HEK293 (cell line): Measurements from ENCODE around the gene PHPT1.

Experiments
- EGR2 ChIP-seq: fragments of 450-650 bp; formaldehyde crosslinking; IDR thresholded peaks from 2 replicates; pipeline ENCODE4 v1.5.1; 2016; ENCODE audit warnings: low read depth, missing biosample characterization, missing genetic modification characterization
- GLIS2 ChIP-seq: fragments of 450-650 bp; formaldehyde crosslinking; IDR thresholded peaks from 2 replicates; pipeline ENCODE4 v1.5.1; 2016; ENCODE audit warnings: missing biosample characterization, missing genetic modification characterization
- HOXC10 ChIP-seq: sonication (generic); formaldehyde crosslinking; IDR thresholded peaks from 2 replicates; pipeline ENCODE4 v1.8.1; 2023; ENCODE audit warnings: mild to moderate bottlenecking, missing genetic modification reagents
- HOXD13 ChIP-seq: sonication (generic); formaldehyde crosslinking; IDR thresholded peaks from 2 replicates; pipeline ENCODE4 v1.8.0; 2022; ENCODE audit warnings: missing genetic modification reagents, borderline replicate concordance
- IKZF3 ChIP-seq: fragments of 450-650 bp; IDR thresholded peaks from 2 replicates; pipeline ENCODE4 v1.5.0; 2018; ENCODE audit warnings: missing biosample characterization, mild to moderate bottlenecking, missing genetic modification characterization, moderate library complexity
- OVOL3 ChIP-seq: fragments of 450-650 bp; formaldehyde crosslinking; IDR thresholded peaks from 2 replicates; pipeline ENCODE4 v1.5.1; 2016; ENCODE audit warnings: missing biosample characterization, missing genetic modification characterization
- SP3 ChIP-seq: fragments of 450-650 bp; formaldehyde crosslinking; IDR thresholded peaks from 2 replicates; pipeline ENCODE4 v1.5.1; 2016; ENCODE audit warnings: missing biosample characterization, missing genetic modification characterization
- WT1 ChIP-seq: fragments of 450-650 bp; formaldehyde crosslinking; IDR thresholded peaks from 2 replicates; pipeline ENCODE4 v1.5.1; 2016; ENCODE audit warnings: missing biosample characterization, missing genetic modification characterization
- ZBTB48 ChIP-seq: fragments of 450-650 bp; formaldehyde crosslinking; IDR thresholded peaks from 2 replicates; pipeline ENCODE4 v1.5.1; 2016; ENCODE audit warnings: missing biosample characterization, missing genetic modification characterization
- ZBTB7A ChIP-seq: fragments of 450-650 bp; formaldehyde crosslinking; IDR thresholded peaks from 2 replicates; pipeline ENCODE4 v1.5.1; 2016; ENCODE audit warnings: low read depth, missing biosample characterization, missing genetic modification characterization
- ZEB2 ChIP-seq: fragments of 450-650 bp; formaldehyde crosslinking; IDR thresholded peaks from 2 replicates; pipeline ENCODE4 v1.5.1; 2016; ENCODE audit warnings: missing biosample characterization, missing genetic modification characterization
- ZFP69B ChIP-seq: fragments of 450-650 bp; formaldehyde crosslinking; IDR thresholded peaks from 2 replicates; pipeline ENCODE4 v1.5.1; 2016; ENCODE audit warnings: missing biosample characterization, missing genetic modification characterization
- ZNF2 ChIP-seq: fragments of 450-650 bp; formaldehyde crosslinking; IDR thresholded peaks from 2 replicates; pipeline ENCODE4 v1.5.1; 2016; ENCODE audit warnings: missing biosample characterization, missing genetic modification characterization
- ZNF202 ChIP-seq: fragments of 450-650 bp; formaldehyde crosslinking; IDR thresholded peaks from 2 replicates; pipeline ENCODE4 v1.5.1; 2016; ENCODE audit warnings: missing biosample characterization, missing genetic modification characterization, borderline replicate concordance
- ZNF302 ChIP-seq: fragments of 450-650 bp; formaldehyde crosslinking; IDR thresholded peaks from 2 replicates; pipeline ENCODE4 v1.5.1; 2016; ENCODE audit warnings: missing biosample characterization, missing genetic modification characterization, low read depth
- ZNF37A ChIP-seq: fragments of 450-650 bp; IDR thresholded peaks from 2 replicates; pipeline ENCODE4 v1.5.1; 2018; ENCODE audit warnings: missing biosample characterization, missing genetic modification characterization
- ZNF501 ChIP-seq: fragments of 450-650 bp; formaldehyde crosslinking; IDR thresholded peaks from 2 replicates; pipeline ENCODE4 v1.5.1; 2016; ENCODE audit warnings: missing biosample characterization, missing genetic modification characterization
- ZNF561 ChIP-seq: fragments of 450-650 bp; IDR thresholded peaks from 2 replicates; pipeline ENCODE4 v1.5.1; 2018; ENCODE audit warnings: missing biosample characterization, missing genetic modification characterization, borderline replicate concordance
- ZNF76 ChIP-seq: fragments of 450-650 bp; formaldehyde crosslinking; IDR thresholded peaks from 2 replicates; pipeline ENCODE4; 2016; ENCODE audit warnings: low read depth, missing biosample characterization, missing genetic modification characterization, borderline replicate concordance
- ZNF843 ChIP-seq: fragments of 450-650 bp; formaldehyde crosslinking; IDR thresholded peaks from 2 replicates; pipeline ENCODE4 v1.5.1; 2016; ENCODE audit warnings: missing biosample characterization, missing genetic modification characterization
- ZSCAN16 ChIP-seq: fragments of 450-650 bp; formaldehyde crosslinking; IDR thresholded peaks from 2 replicates; pipeline ENCODE4 v1.5.1; 2016; ENCODE audit warnings: missing biosample characterization, missing genetic modification characterization
- TF ChIP-seq, protein P1 (sequence below): fragments of 450-650 bp; formaldehyde crosslinking; IDR thresholded peaks from 2 replicates; pipeline ENCODE4 v1.5.1; 2017; ENCODE audit warnings: missing biosample characterization, missing genetic modification characterization
- TF ChIP-seq, protein P2 (sequence below): fragments of 450-650 bp; formaldehyde crosslinking; IDR thresholded peaks from 2 replicates; pipeline ENCODE4 v1.5.1; 2016; ENCODE audit warnings: missing biosample characterization, missing genetic modification characterization
- TF ChIP-seq, protein P3 (sequence below): fragments of 450-650 bp; formaldehyde crosslinking; IDR thresholded peaks from 2 replicates; pipeline ENCODE4 v1.5.1; 2016; ENCODE audit warnings: missing biosample characterization, missing genetic modification characterization
- TF ChIP-seq, protein P4 (sequence below): fragments of 450-650 bp; formaldehyde crosslinking; IDR thresholded peaks from 2 replicates; pipeline ENCODE4 v1.5.1; 2016; ENCODE audit warnings: missing biosample characterization, missing genetic modification characterization
- TF ChIP-seq, protein P5 (sequence below): fragments of 450-650 bp; formaldehyde crosslinking; IDR thresholded peaks from 2 replicates; pipeline ENCODE4 v1.5.1; 2016; ENCODE audit warnings: missing biosample characterization, missing genetic modification characterization
- TF ChIP-seq, protein P6 (sequence below): fragments of 450-650 bp; formaldehyde crosslinking; IDR thresholded peaks from 2 replicates; pipeline ENCODE4 v1.5.1; 2016; ENCODE audit warnings: missing biosample characterization, missing genetic modification characterization

The PHPT1 gene

DNA sequence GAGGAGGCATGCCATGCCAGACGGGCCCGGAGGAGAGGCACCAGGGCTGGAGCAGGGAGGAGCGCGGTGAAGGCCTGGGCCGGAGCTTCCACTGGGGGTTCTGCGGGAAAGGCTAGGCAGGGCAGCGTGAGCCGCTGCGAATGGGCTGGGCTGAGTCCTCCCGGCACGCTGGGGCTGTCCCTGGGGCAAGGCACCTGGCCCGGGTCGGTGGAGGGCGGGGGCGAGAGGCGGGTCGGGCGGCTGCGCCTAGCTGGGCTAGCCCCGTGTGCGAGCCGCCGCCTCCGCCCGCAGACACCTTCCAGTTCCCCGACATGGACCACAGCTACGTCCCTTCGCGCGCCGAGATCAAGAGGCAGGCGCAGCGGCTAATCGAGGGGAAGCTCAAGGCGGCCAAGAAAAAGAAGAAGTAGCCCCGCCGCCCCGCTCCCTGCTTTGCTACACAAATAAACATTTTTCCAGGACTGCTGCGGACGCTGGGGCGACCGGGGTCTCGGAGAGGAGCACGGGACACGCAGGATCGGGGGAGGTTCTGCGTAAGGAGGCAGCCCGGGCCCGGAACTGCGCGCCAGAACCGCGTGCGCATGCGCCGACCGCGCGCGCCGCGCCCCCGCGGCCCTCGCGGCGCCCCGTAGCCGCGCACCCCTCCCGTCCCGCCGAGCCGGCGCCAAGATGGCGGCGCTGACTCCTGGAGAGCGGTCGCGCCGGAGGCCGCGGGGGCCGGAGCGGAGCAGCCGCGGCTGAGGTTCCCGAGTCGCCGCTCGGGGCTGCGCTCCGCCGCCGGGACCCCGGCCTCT is 41.7 kb upstream of the PHPT1 start, which contains the start of gene RABL6 (continued):
- TF ChIP-seq OVOL3 (tag by site-specific recombination): no peak
- TF ChIP-seq, protein P1, sequence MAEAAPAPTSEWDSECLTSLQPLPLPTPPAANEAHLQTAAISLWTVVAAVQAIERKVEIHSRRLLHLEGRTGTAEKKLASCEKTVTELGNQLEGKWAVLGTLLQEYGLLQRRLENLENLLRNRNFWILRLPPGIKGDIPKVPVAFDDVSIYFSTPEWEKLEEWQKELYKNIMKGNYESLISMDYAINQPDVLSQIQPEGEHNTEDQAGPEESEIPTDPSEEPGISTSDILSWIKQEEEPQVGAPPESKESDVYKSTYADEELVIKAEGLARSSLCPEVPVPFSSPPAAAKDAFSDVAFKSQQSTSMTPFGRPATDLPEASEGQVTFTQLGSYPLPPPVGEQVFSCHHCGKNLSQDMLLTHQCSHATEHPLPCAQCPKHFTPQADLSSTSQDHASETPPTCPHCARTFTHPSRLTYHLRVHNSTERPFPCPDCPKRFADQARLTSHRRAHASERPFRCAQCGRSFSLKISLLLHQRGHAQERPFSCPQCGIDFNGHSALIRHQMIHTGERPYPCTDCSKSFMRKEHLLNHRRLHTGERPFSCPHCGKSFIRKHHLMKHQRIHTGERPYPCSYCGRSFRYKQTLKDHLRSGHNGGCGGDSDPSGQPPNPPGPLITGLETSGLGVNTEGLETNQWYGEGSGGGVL (tag by site-specific recombination): peak; percentile 46
- TF ChIP-seq, protein P2, sequence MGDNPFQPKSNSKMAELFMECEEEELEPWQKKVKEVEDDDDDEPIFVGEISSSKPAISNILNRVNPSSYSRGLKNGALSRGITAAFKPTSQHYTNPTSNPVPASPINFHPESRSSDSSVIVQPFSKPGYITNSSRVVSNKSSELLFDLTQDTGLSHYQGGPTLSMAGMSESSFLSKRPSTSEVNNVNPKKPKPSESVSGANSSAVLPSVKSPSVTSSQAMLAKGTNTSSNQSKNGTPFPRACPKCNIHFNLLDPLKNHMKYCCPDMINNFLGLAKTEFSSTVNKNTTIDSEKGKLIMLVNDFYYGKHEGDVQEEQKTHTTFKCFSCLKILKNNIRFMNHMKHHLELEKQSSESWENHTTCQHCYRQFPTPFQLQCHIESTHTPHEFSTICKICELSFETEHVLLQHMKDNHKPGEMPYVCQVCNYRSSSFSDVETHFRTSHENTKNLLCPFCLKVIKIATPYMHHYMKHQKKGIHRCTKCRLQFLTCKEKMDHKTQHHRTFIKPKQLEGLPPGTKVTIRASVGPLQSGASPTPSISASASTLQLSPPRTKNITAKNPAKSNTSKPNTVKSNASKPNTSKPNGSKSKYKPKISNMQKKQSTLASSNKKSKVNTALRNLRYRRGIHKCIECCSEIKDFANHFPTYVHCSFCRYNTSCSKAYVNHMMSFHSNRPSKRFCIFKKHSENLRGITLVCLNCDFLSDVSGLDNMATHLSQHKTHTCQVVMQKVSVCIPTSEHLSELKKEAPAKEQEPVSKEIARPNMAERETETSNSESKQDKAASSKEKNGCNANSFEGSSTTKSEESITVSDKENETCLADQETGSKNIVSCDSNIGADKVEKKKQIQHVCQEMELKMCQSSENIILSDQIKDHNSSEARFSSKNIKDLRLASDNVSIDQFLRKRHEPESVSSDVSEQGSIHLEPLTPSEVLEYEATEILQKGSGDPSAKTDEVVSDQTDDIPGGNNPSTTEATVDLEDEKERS: no peak
- peak; percentile 59; the same call in 1 of the 2 replicates for TF ChIP-seq SP3 (tag by site-specific recombination)
- TF ChIP-seq, protein P3, sequence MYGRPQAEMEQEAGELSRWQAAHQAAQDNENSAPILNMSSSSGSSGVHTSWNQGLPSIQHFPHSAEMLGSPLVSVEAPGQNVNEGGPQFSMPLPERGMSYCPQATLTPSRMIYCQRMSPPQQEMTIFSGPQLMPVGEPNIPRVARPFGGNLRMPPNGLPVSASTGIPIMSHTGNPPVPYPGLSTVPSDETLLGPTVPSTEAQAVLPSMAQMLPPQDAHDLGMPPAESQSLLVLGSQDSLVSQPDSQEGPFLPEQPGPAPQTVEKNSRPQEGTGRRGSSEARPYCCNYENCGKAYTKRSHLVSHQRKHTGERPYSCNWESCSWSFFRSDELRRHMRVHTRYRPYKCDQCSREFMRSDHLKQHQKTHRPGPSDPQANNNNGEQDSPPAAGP: peak; percentile 71; the same call in 1 of the 2 replicates
- no peak for TF ChIP-seq HOXC10 (CRISPR knock-in tag)
- TF ChIP-seq IKZF3 (tag by site-specific recombination): 0 out of 2 replicates have a peak, but pooled peaks have one; percentile 11
- peak; percentile 40; the same call in 1 of the 2 replicates for TF ChIP-seq ZNF501 (tag by site-specific recombination)
- TF ChIP-seq ZFP69B: 0 out of 2 replicates have a peak, but pooled peaks have one; percentile 17
- TF ChIP-seq ZNF843 (tag by site-specific recombination): 0 out of 2 replicates have a peak, but pooled peaks have one; percentile 42
- peak; percentile 73 for TF ChIP-seq ZNF2
- peak; percentile 66 for TF ChIP-seq EGR2 (tag by site-specific recombination)
- TF ChIP-seq, protein P4, sequence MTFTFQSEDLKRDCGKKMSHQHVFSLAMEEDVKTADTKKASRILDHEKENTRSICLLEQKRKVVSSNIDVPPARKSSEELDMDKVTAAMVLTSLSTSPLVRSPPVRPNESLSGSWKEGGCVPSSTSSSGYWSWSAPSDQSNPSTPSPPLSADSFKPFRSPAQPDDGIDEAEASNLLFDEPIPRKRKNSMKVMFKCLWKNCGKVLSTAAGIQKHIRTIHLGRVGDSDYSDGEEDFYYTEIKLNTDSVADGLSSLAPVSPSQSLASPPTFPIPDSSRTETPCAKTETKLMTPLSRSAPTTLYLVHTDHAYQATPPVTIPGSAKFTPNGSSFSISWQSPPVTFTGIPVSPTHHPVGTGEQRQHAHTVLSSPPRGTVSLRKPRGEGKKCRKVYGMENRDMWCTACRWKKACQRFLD (tag by site-specific recombination): no peak
- no peak for TF ChIP-seq ZNF202 (tag by site-specific recombination)
- TF ChIP-seq ZSCAN16 (tag by site-specific recombination): no peak
- peak; percentile 42; the same call in 1 of the 2 replicates for TF ChIP-seq ZBTB48 (tag by site-specific recombination)
- TF ChIP-seq, protein P5, sequence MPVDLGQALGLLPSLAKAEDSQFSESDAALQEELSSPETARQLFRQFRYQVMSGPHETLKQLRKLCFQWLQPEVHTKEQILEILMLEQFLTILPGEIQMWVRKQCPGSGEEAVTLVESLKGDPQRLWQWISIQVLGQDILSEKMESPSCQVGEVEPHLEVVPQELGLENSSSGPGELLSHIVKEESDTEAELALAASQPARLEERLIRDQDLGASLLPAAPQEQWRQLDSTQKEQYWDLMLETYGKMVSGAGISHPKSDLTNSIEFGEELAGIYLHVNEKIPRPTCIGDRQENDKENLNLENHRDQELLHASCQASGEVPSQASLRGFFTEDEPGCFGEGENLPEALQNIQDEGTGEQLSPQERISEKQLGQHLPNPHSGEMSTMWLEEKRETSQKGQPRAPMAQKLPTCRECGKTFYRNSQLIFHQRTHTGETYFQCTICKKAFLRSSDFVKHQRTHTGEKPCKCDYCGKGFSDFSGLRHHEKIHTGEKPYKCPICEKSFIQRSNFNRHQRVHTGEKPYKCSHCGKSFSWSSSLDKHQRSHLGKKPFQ (tag by site-specific recombination): no peak
- no peak for TF ChIP-seq ZNF302
- TF ChIP-seq ZNF76: peak; percentile 71
- 0 out of 2 replicates have a peak, but pooled peaks have one; percentile 29 for TF ChIP-seq ZBTB7A (tag by site-specific recombination)
- peak; percentile 72; the same call in 1 of the 2 replicates for TF ChIP-seq ZEB2 (tag by site-specific recombination)
- no peak for TF ChIP-seq HOXD13 (CRISPR knock-in tag)
- no peak for TF ChIP-seq WT1 (tag by site-specific recombination)
- TF ChIP-seq, protein P6, sequence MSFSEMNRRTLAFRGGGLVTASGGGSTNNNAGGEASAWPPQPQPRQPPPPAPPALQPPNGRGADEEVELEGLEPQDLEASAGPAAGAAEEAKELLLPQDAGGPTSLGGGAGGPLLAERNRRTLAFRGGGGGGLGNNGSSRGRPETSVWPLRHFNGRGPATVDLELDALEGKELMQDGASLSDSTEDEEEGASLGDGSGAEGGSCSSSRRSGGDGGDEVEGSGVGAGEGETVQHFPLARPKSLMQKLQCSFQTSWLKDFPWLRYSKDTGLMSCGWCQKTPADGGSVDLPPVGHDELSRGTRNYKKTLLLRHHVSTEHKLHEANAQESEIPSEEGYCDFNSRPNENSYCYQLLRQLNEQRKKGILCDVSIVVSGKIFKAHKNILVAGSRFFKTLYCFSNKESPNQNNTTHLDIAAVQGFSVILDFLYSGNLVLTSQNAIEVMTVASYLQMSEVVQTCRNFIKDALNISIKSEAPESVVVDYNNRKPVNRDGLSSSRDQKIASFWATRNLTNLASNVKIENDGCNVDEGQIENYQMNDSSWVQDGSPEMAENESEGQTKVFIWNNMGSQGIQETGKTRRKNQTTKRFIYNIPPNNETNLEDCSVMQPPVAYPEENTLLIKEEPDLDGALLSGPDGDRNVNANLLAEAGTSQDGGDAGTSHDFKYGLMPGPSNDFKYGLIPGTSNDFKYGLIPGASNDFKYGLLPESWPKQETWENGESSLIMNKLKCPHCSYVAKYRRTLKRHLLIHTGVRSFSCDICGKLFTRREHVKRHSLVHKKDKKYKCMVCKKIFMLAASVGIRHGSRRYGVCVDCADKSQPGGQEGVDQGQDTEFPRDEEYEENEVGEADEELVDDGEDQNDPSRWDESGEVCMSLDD (tag by site-specific recombination): peak; percentile 75
- TF ChIP-seq GLIS2 (tag by site-specific recombination): peak; percentile 47
- no peak for TF ChIP-seq ZNF37A (tag by site-specific recombination)
- TF ChIP-seq ZNF561: peak; percentile 58; the same call in 1 of the 2 replicates
